ENCODE measurements around the gene APOO.

GRCh38 chrX:23919148-23919547 lies 11.4 kb upstream of the APOO start:
- no peak for TF ChIP-seq EZH2 (IDR thresholded peaks at IDR 0.05; ENCODE audit: insufficient read depth, poor library complexity, severe bottlenecking)
- TF ChIP-seq EZH2phosphoT487 (IDR thresholded peaks at IDR 0.05; ENCODE audit: insufficient read depth, low read depth) = no peak

Measured in GM23248 (cell line).